Prostate gland (tissue), 2 donors: ENCODE results near the gene STC2. TPM values are rescaled to one million over a fixed set of nuclear protein-coding genes. Genes with fewer than 3 reads are reported as not detected.
A peak's percentile ranks its signal among the peaks of the same experiment; 100 is the strongest.

Experiments used
- DNase-seq: peaks from one replicate; pipeline ENCODE4 v3.0.0-alpha.2; 2019; ENCODE audit warnings: low spot score
- H3K27ac ChIP-seq, 2 donors: fragments of 200-600 bp; sonication (generic); 2 replicates each; pipeline ENCODE4 v1.5.1; 2017 to 2019
- H3K27me3 ChIP-seq: fragments of 200-600 bp; sonication (generic); replicated peaks from 2 replicates; pipeline ENCODE4 v1.5.1; 2019; ENCODE audit not compliant: insufficient read depth
- H3K36me3 ChIP-seq, 2 donors: fragments of 200-600 bp; sonication (generic); 1 replicate in 1 of 2; 2 replicates in 1 of 2; pipeline versions ENCODE4 v1.5.1 to v1.8.1; 2017 to 2019
- H3K4me1 ChIP-seq: fragments of 200-600 bp; sonication (generic); replicated peaks from 2 replicates; pipeline ENCODE4 v1.5.1; 2019
- H3K4me3 ChIP-seq, 2 donors: fragments of 200-600 bp; sonication (generic); 2 replicates each; pipeline ENCODE4 v1.5.1; 2017 to 2019
- H3K9me3 ChIP-seq: fragments of 200-600 bp; sonication (generic); 2 replicates; pipeline ENCODE4 v1.5.1; 2017
- CTCF ChIP-seq, 4 experiments: fragments of 200-600 bp in 2 of 4; fragments of 450-650 bp in 2 of 4; sonication (generic) in 2 of 4; IDR thresholded peaks; 1 replicate in 3 of 4; 2 replicates in 1 of 4; pipeline ENCODE4 v1.5.1; 2016 to 2019; ENCODE audit warnings: antibody characterized with exemption in 4 of 4, mild to moderate bottlenecking in 2 of 4, moderate library complexity in 2 of 4
- POLR2A ChIP-seq: fragments of 450-650 bp; IDR thresholded peaks from one replicate; pipeline ENCODE4 v1.6.1; 2016; ENCODE audit warnings: antibody characterized with exemption, mild to moderate bottlenecking
- POLR2AphosphoS5 ChIP-seq: sonication (generic); formaldehyde crosslinking; IDR thresholded peaks from one replicate; pipeline ENCODE4 v1.6.1; 2017; ENCODE audit warnings: antibody characterized with exemption
- WGBS: methylation state at CpG from one replicate; pipeline ENCODE4 v1.1.5; 2018; 5-methylcytosine and 5-hydroxymethylcytosine counted together
- intact Hi-C: fragments of 100-400 bp; cut with DNase I; formaldehyde crosslinking; loops from one replicate; pipeline ENCODE4 v1.14.2; 2022
- total RNA-seq, 2 donors: library from RNA; depleted of rRNA; stranded (reverse); fragments of >200 nt; gene quantifications; one replicate each; pipeline ENCODE4 v1.1.0, GENCODE V29; 2016

STC2 gene
- total RNA-seq, 2 donors from 2014 or later = 0.82 to 6.7 TPM

GRCh38 chr5:173331956-173332479, 3.8 kb upstream of the STC2 start:
- WGBS = 37% methylated on average over 16 of the region's 16 CpGs
- peak; percentile 70 for DNase-seq
- H3K4me1 ChIP-seq = peaks cover 15% of the 10 kb centered on the region
- intact Hi-C loops = loop anchor here (2.0 kb wide), 1 partner anchor 37 kb away; no protein-coding TSS in a partner anchor
- TF ChIP-seq POLR2AphosphoS5 (peak; percentile 59), POLR2A (no peak), CTCF (IDR thresholded peaks at IDR 0.05) (peak; percentile 81 to 95 (median 88))
- no peak overlapping the region for H3K27ac ChIP-seq
- no peaks in the 10 kb centered on the region for H3K9me3 ChIP-seq
- no peaks in the 10 kb centered on the region for H3K36me3 ChIP-seq
- no peak overlapping the region for H3K4me3 ChIP-seq
- peaks cover 8% of the 10 kb centered on the region for H3K27me3 ChIP-seq

DNA sequence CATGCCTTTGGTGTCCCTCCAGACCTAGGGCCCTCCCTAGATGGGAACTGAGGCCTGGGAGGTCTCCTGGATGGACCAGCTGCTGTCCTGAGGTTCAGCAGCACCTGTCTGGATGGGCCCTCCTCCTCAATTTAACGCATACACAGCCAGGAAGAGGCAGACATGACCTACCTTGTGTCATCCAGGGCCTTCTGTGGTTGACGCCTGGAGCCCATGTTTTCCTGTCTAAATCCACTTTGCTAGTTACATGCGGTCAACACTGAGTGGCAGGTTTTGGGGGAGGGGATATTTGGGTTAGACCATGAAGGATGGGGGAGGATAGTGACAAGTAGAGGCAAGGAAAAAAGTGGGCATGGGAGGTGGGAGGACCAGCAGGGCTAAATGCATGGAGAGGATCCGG, 3.1 kb upstream of the STC2 start:
- DNase-seq = no peak
- Histone ChIP-seq H3K36me3 (no peaks in the 10 kb centered on the region), H3K4me1 (peaks cover 15% of the 10 kb centered on the region), H3K27me3 (peaks cover 13% of the 10 kb centered on the region), H3K9me3 (no peaks in the 10 kb centered on the region), H3K4me3 (no peak overlapping the region), H3K27ac (no peak overlapping the region)
- intact Hi-C loops = no loop called here
- 96% methylated on average over 4 of the region's 4 CpGs for WGBS
- TF ChIP-seq CTCF (IDR thresholded peaks at IDR 0.05) (no peak), POLR2A (no peak)

- no peak for TF ChIP-seq POLR2AphosphoS5
- no peak for TF ChIP-seq CTCF (IDR thresholded peaks at IDR 0.05)
- no peak for TF ChIP-seq POLR2A
- Histone ChIP-seq H3K4me3 (no peak overlapping the region), H3K36me3 (no peaks in the 10 kb centered on the region), H3K27me3 (peaks cover 15% of the 10 kb centered on the region), H3K27ac (no peak overlapping the region), H3K4me1 (peaks cover 15% of the 10 kb centered on the region), H3K9me3 (no peaks in the 10 kb centered on the region)
- intact Hi-C loops = no loop called here
- no peak for DNase-seq
- WGBS = 84% methylated on average over 8 of the region's 8 CpGs
Observed at GRCh38 chr5:173330338-173331206, 2.4 kb upstream of the STC2 start.

- intact Hi-C loops = loop anchor here (10.0 kb wide), 1 partner anchor 245 kb away; no protein-coding TSS in a partner anchor
- no peaks in the 10 kb centered on the region for H3K9me3 ChIP-seq
- peaks cover 15% of the 10 kb centered on the region for H3K27me3 ChIP-seq
Observed at GRCh38 chr5:173329491-173330337, 1.5 kb upstream of the STC2 start.

More at GRCh38 chr5:173329491-173330337, 1.5 kb upstream of the STC2 start:
- DNase-seq = no peak
- WGBS = 15% methylated on average over 53 of the region's 77 CpGs
- no peak for TF ChIP-seq CTCF (IDR thresholded peaks at IDR 0.05)
- no peak for TF ChIP-seq POLR2AphosphoS5
- no peak for TF ChIP-seq POLR2A
- H3K4me3 ChIP-seq = peak overlapping the region; percentile 19 to 37
- H3K36me3 ChIP-seq = no peaks in the 10 kb centered on the region
- H3K27ac ChIP-seq = no peak overlapping the region
- peaks cover 15% of the 10 kb centered on the region for H3K4me1 ChIP-seq
